ENCODE results near the gene C6orf136. TPM values are rescaled to one million over a fixed set of nuclear protein-coding genes. Genes with fewer than 3 reads are reported as not detected.
A peak's percentile ranks its signal among the peaks of the same experiment; 100 is the strongest.

The C6orf136 gene
- total and polyA plus RNA-seq, 9 of the 15 experiments (the other 6 are each of a cell fraction or from before 2014, with no cell fraction given) = 14.1 to 63.1 (median 18.4) TPM

GRCh38 chr6:30686009-30686907, 39.3 kb downstream of the C6orf136 start, which contains the start of gene PPP1R18 (continued):
- no peak for TF ChIP-seq ZBTB33 (CRISPR knock-in tag; IDR thresholded peaks at IDR 0.05)
- no peak for TF ChIP-seq XRCC3 (IDR thresholded peaks at IDR 0.05)
- TF ChIP-seq SAFB (IDR thresholded peaks at IDR 0.05; ENCODE audit: borderline replicate concordance, low read depth, low read length) = peak; percentile 46; the same call in 1 of the 2 replicates
- TF ChIP-seq SNRNP70 (optimal IDR thresholded peaks at IDR 0.05; ENCODE audit: low read depth, low read length) = no peak
- no peak for TF ChIP-seq HES1 (IDR thresholded peaks at IDR 0.05; ENCODE audit: low read depth)
- TF ChIP-seq ZNF586 (CRISPR knock-in tag; conservative IDR thresholded peaks at IDR 0.05) = no peak
- TF ChIP-seq TEAD1 (CRISPR knock-in tag; IDR thresholded peaks at IDR 0.05) = peak in 1 of 2 experiments; percentile 40; a peak in 1 of 4 replicates
- TF ChIP-seq PBX2 (CRISPR knock-in tag; IDR thresholded peaks at IDR 0.05; ENCODE audit: low read depth) = no peak
- TF ChIP-seq PBX2 (tag; conservative IDR thresholded peaks at IDR 0.05; ENCODE audit: low read depth) = no peak
- TF ChIP-seq FOXO4 (CRISPR knock-in tag; IDR thresholded peaks at IDR 0.05) = no peak
- no peak; the same call in 1 of the 2 replicates for TF ChIP-seq LCOR (CRISPR knock-in tag; IDR thresholded peaks at IDR 0.05)
- TF ChIP-seq ZBTB2 (IDR thresholded peaks at IDR 0.05) = peak; percentile 72; the same call in 1 of the 2 replicates
- TF ChIP-seq ZNF24 (IDR thresholded peaks at IDR 0.05) = no peak
- no peak; the same call in 1 of the 2 replicates for TF ChIP-seq FOXM1 (IDR thresholded peaks at IDR 0.05; ENCODE audit: low read depth)
- TF ChIP-seq FOXM1 (CRISPR knock-in tag; IDR thresholded peaks at IDR 0.05; ENCODE audit: low read depth) = no peak
- peak; percentile 12; the same call in 1 of the 2 replicates for TF ChIP-seq CBX1 (IDR thresholded peaks at IDR 0.05; ENCODE audit: low read depth)
- no peak for TF ChIP-seq MEF2D (tag; conservative IDR thresholded peaks at IDR 0.05; ENCODE audit: low read depth)
- TF ChIP-seq RFX1 (IDR thresholded peaks at IDR 0.05) = no peak
- no peak for TF ChIP-seq ZNF143 (CRISPR knock-in tag; IDR thresholded peaks at IDR 0.05)

All from K562 (cell line).